ENCODE data around the gene GIMAP1.

- TF ChIP-seq CTCF (IDR thresholded peaks at IDR 0.05): no peak
- TF ChIP-seq POLR2A (IDR thresholded peaks at IDR 0.05): no peak
Measured at GRCh38 chr7:150736864-150737263, 20.5 kb downstream of the GIMAP1 start.

Data from ovary (tissue), 3 donors.